HuH-7.5 (cell line): ENCODE data around the gene SCAPER.
"Not testable (repeated sequence)": the region's sequence is repeated elsewhere in the genome, so short reads cannot be mapped to it uniquely, and the experiment has no call there.

Source experiments
- DNase-seq: peaks from one replicate; pipeline ENCODE4 v3.0.0; 2011; ENCODE audit warnings: low spot score

The SCAPER gene

GRCh38 chr15:76576523-76577279, 328.4 kb downstream of the SCAPER start:
- DNase-seq: no peak

- DNase-seq: no peak
These were observed 329.5 kb downstream of the SCAPER start for GRCh38 chr15:76575679-76576078.

GRCh38 chr15:76575274-76575673, 329.9 kb downstream of the SCAPER start:
- DNase-seq: no peak

GRCh38 chr15:76572983-76573314, 332.2 kb downstream of the SCAPER start:
- DNase-seq: no peak

- DNase-seq: no peak
These were observed 338.9 kb downstream of the SCAPER start for GRCh38 chr15:76566276-76566675.

- no peak for DNase-seq
These were observed 339.8 kb downstream of the SCAPER start for GRCh38 chr15:76565366-76565765.

- no peak for DNase-seq
These were observed 349.9 kb downstream of the SCAPER start for GRCh38 chr15:76555247-76555646.

- DNase-seq: no peak
These were observed 351.6 kb downstream of the SCAPER start for GRCh38 chr15:76553564-76553963.

GRCh38 chr15:76553102-76553501, 352.0 kb downstream of the SCAPER start:
- DNase-seq: no peak

- DNase-seq: no peak
These were observed 358.3 kb downstream of the SCAPER start for GRCh38 chr15:76546805-76547204.

- peak; percentile 9 for DNase-seq
These were observed 371.1 kb downstream of the SCAPER start for GRCh38 chr15:76533995-76534394.

- no peak for DNase-seq
These were observed 371.9 kb downstream of the SCAPER start for GRCh38 chr15:76533060-76533820.

GRCh38 chr15:76529911-76530310, 375.2 kb downstream of the SCAPER start:
- no peak for DNase-seq

- DNase-seq: no peak
These were observed 379.0 kb downstream of the SCAPER start for GRCh38 chr15:76526111-76526510.

- DNase-seq: no peak
These were observed 387.2 kb downstream of the SCAPER start for GRCh38 chr15:76517910-76518309.

GRCh38 chr15:76514282-76514681, 390.9 kb downstream of the SCAPER start:
- DNase-seq: no peak

GRCh38 chr15:76512971-76513370, 392.2 kb downstream of the SCAPER start:
- no peak for DNase-seq

- DNase-seq: not testable (repeated sequence)
These were observed 394.5 kb downstream of the SCAPER start for GRCh38 chr15:76510663-76511062.

GRCh38 chr15:76503804-76504203, 401.3 kb downstream of the SCAPER start:
- DNase-seq: no peak

- no peak for DNase-seq
These were observed 402.0 kb downstream of the SCAPER start for GRCh38 chr15:76503121-76503520.

- DNase-seq: no peak
These were observed 402.5 kb downstream of the SCAPER start for GRCh38 chr15:76502678-76503077.

GRCh38 chr15:76502185-76502584, 403.0 kb downstream of the SCAPER start:
- DNase-seq: not testable (repeated sequence)

- DNase-seq: no peak
These were observed 403.4 kb downstream of the SCAPER start for GRCh38 chr15:76501726-76502125.

GRCh38 chr15:76501011-76501410, 404.1 kb downstream of the SCAPER start:
- no peak for DNase-seq
